Gastroesophageal sphincter (tissue), 4 donors: ENCODE data around the gene SRSF10. TPM values are rescaled to one million over a fixed set of nuclear protein-coding genes. Genes with fewer than 3 reads are reported as not detected.
A peak's percentile ranks its signal among the peaks of the same experiment; 100 is the strongest.
"Not testable (repeated sequence)": the region's sequence is repeated elsewhere in the genome, so short reads cannot be mapped to it uniquely, and the experiment has no call there.

Source experiments
- ATAC-seq: fragments of 150-250 bp; one replicate; pipeline ENCODE4 v1.9.1; 2016; ENCODE audit warnings: mild to moderate bottlenecking, moderate library complexity
- H3K27ac ChIP-seq, 4 donors: fragments of 200-600 bp; sonication (generic) in 3 of 4; 1 replicate in 3 of 4; 2 replicates in 1 of 4; pipeline ENCODE4 v1.5.1; 2016 to 2019
- H3K27me3 ChIP-seq: fragments of 200-600 bp; sonication (generic); one replicate; pipeline ENCODE4 v1.5.1; 2019
- H3K36me3 ChIP-seq, 2 donors: fragments of 200-600 bp; sonication (generic); one replicate each; pipeline ENCODE4 v1.5.1; 2019; ENCODE audit warnings: control low read depth in 1 of 2
- H3K4me1 ChIP-seq, 3 donors: fragments of 200-600 bp; sonication (generic); 1 replicate in 2 of 3; 2 replicates in 1 of 3; pipeline ENCODE4 v1.5.1; 2016 to 2019; ENCODE audit warnings: control low read depth in 2 of 3
- H3K4me3 ChIP-seq, 2 donors: fragments of 200-600 bp; sonication (generic); one replicate each; pipeline ENCODE4 v1.5.1; 2019; ENCODE audit warnings: mild to moderate bottlenecking in 1 of 2, moderate library complexity in 1 of 2
- H3K9me3 ChIP-seq, 3 donors: fragments of 200-600 bp; sonication (generic); one replicate each; pipeline ENCODE4 v1.5.1; 2017 to 2019; ENCODE audit warnings: control low read depth in 2 of 3
- EP300 ChIP-seq: sonication (generic); formaldehyde crosslinking; IDR thresholded peaks from one replicate; pipeline ENCODE4 v1.6.1; 2017; ENCODE audit warnings: antibody characterized with exemption, mild to moderate bottlenecking
- POLR2A ChIP-seq, 2 donors: fragments of 450-650 bp; IDR thresholded peaks; one replicate each; pipeline ENCODE4 v1.6.1; 2017; ENCODE audit warnings: antibody characterized with exemption in 2 of 2, mild to moderate bottlenecking in 2 of 2, moderate library complexity in 1 of 2
- POLR2AphosphoS5 ChIP-seq: sonication (generic); formaldehyde crosslinking; IDR thresholded peaks from one replicate; pipeline ENCODE4 v1.6.1; 2017; ENCODE audit warnings: antibody characterized with exemption
- WGBS, 2 donors: methylation state at CpG; one replicate each; pipeline ENCODE4 v1.1.5; 2018; ENCODE audit warnings: low coverage in 1 of 2; 5-methylcytosine and 5-hydroxymethylcytosine counted together
- total RNA-seq, 4 donors: library from RNA; depleted of rRNA; stranded (reverse); fragments of >200 nt; gene quantifications; one replicate each; pipeline ENCODE4 v1.1.0, GENCODE V29; 2016
- TF ChIP-seq, protein P1 (sequence below), 4 experiments: fragments of 200-600 bp in 2 of 4; fragments of 450-650 bp in 2 of 4; sonication (generic) in 1 of 4; IDR thresholded peaks; one replicate each; pipeline ENCODE4 v1.5.1; 2017 to 2019; ENCODE audit warnings: antibody characterized with exemption in 4 of 4, mild to moderate bottlenecking in 2 of 4, moderate library complexity in 2 of 4

Gene SRSF10
- total RNA-seq, 4 donors from 2014 or later = 51.5 to 117 (median 76.2) TPM

DNA sequence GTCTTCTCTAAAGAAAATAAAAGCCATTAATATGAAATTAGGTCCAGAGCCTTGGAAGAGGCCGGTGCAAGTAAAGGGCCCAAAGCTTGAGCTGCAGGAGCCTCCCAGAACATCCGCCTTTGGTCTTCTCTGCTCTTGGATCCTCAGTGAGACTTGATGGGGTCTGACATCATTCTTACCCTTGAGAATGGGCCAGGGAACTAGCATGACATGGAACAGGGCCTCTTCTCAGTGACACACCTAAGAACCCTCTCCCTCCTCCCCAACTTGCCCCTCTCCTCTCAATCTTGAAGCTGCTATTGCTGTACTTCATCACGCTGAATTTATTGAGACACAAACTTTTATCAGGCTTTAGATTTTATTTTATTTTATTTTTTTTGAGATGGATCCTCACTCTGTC is 40.3 kb upstream of the SRSF10 start:
- Histone ChIP-seq H3K9me3 (no peaks in the 10 kb centered on the region), H3K27me3 (no peaks in the 10 kb centered on the region), H3K36me3 (no peaks in the 10 kb centered on the region), H3K4me3 (no peak overlapping the region), H3K27ac (peak overlapping the region; percentile 41 to 95 (median 88)), H3K4me1 (peaks cover 5 to 75% (median 33%) of the 10 kb centered on the region in 3 donors)
- 60 to 83% methylated on average over 1 to 3 of the region's 3 CpGs for WGBS, 2 donors
- ATAC-seq = no peak
- TF ChIP-seq POLR2A (IDR thresholded peaks at IDR 0.05) (no peak), POLR2AphosphoS5 (no peak), EP300 (no peak)
- TF ChIP-seq, protein P1, sequence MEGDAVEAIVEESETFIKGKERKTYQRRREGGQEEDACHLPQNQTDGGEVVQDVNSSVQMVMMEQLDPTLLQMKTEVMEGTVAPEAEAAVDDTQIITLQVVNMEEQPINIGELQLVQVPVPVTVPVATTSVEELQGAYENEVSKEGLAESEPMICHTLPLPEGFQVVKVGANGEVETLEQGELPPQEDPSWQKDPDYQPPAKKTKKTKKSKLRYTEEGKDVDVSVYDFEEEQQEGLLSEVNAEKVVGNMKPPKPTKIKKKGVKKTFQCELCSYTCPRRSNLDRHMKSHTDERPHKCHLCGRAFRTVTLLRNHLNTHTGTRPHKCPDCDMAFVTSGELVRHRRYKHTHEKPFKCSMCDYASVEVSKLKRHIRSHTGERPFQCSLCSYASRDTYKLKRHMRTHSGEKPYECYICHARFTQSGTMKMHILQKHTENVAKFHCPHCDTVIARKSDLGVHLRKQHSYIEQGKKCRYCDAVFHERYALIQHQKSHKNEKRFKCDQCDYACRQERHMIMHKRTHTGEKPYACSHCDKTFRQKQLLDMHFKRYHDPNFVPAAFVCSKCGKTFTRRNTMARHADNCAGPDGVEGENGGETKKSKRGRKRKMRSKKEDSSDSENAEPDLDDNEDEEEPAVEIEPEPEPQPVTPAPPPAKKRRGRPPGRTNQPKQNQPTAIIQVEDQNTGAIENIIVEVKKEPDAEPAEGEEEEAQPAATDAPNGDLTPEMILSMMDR (IDR thresholded peaks at IDR 0.05) = no peak

DNA sequence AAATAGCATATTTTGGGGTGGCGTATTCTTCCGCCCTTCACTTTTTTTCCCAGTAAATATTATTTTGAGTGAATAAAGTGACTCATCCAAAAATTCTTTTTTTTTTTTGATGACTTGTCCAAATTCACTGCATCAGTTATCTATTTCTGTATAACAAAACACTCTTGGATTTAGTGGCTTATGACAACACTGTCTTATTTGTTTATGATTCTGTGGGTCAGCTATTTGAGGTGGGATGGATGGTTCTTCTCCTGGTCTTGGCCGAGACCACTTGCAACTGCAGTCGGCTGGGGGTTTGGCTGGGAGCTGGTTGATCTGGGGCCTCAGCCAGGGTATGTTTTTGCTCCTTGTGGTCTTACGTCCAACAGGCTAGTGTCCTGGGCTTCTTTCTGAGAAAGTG is 39.9 kb upstream of the SRSF10 start:
- TF ChIP-seq POLR2A (IDR thresholded peaks at IDR 0.05) (no peak), EP300 (no peak), POLR2AphosphoS5 (no peak)
- TF ChIP-seq, protein P1 (IDR thresholded peaks at IDR 0.05) = no peak
- 35% methylated on average over 4 to 5 of the region's 5 CpGs for WGBS, 2 donors
- peak; percentile 37 for ATAC-seq
- no peaks in the 10 kb centered on the region for H3K9me3 ChIP-seq
- H3K36me3 ChIP-seq = no peaks in the 10 kb centered on the region
- H3K4me1 ChIP-seq = peaks cover 5 to 79% (median 33%) of the 10 kb centered on the region in 3 donors
- no peaks in the 10 kb centered on the region for H3K27me3 ChIP-seq
- H3K27ac ChIP-seq = peak overlapping the region; percentile 85 to 95 (median 93)
- no peak overlapping the region for H3K4me3 ChIP-seq

DNA sequence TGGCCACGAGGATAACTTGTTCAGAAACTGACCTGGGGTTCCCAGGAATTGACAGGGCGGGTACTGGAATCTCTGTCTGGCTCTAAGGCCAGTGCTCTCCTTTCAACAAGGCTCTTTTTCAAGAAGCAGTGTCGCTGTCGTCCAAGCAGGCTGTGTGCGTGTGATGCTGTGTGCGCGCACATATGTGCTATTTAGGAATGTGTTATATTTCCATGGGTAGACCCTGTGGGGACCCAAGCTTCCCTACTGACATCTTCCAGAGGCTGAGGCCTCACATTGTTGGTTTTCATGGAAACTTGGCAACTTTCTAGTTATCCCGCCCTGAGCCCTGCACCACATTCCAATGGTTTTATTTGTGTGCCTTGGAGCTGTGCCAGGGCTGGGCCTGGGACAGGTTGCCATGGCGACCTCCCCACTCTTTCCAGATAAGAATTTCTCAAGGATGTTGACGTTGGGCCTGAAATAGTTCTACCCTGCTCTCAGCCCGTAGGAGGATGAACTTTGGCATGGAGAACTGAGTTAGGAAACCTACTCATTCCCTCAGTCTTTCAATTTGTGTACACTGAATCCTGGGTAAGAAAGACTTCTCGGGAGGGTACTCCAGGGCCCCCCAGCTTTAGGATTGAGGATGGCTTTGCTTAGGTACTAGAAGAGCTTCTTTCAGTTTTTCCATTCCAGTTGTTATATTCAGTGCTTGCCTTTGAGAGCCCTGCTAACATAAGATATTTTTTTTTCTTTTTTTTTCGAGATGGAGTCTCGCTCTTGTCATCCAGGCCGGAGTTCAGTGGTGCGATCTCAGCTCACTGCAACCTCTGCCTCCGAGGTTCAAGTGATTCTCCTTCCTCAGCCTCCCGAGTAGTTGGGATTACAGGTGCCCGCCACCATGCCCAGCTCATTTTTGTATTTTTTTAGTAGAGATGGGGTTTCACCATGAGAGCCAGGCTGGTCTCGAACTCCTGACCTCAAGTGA is 38.8 kb upstream of the SRSF10 start:
- H3K4me3 ChIP-seq = peak overlapping the region in 1 of 2 donors; percentile 20
- 16 to 19% methylated on average over 10 to 17 of the region's 20 CpGs for WGBS, 2 donors
- TF ChIP-seq EP300 (no peak), POLR2AphosphoS5 (peak; percentile 93), POLR2A (IDR thresholded peaks at IDR 0.05) (no peak)
- TF ChIP-seq, protein P1 (IDR thresholded peaks at IDR 0.05) = peak in 2 of 4 experiments; percentile 8 to 19

DNA sequence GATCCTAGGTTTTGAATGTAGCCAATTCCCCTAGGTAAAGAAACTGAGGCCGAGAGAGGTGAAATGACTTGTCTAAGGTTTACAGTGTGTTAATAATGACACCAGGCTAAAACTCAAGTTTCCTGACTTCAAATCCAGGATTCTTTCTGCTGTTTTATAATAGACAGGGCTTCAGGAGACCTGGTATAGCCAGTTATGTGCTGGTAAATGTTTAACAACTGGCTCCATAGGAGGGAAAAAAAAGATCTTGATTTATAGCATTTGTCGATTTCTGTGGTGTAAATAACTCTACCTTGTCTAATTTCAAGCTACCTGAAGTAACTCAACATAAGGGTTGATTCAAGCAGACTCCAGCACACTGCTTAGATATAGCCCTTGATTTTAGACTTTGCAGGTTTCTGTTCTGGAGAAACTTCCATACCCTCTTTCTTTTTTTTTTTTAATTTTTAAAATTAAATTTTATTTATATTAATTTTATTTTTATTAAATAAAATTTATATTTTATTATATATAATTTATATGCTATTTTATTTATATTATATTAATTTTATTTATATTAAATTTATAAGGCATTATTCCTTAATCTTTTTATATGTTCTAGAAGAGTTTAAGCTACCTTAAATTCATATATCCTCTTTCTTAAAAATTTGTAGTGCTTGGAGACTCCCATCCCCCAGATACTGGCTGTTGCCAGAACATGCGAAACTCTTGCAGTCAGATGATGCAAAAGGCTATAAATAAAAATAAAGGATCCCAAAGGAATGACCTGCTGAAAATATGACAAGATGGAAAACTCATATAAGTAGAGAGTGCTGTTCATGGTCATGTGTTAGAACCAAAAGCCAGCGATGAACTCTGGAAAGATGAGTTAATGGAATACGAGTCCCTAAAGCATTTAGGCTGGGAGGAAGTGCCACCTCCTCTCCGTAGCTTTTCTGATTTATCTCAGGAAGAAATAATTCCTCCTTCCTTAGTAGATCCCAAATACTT is 35.4 kb upstream of the SRSF10 start:
- Histone ChIP-seq H3K4me3 (no peak overlapping the region), H3K4me1 (peaks cover 5 to 52% (median 23%) of the 10 kb centered on the region in 3 donors), H3K27me3 (no peaks in the 10 kb centered on the region), H3K9me3 (no peaks in the 10 kb centered on the region), H3K36me3 (no peaks in the 10 kb centered on the region), H3K27ac (peak overlapping the region; percentile 80 to 92 (median 84))
- TF ChIP-seq EP300 (no peak), POLR2AphosphoS5 (peak; percentile 63)
- TF ChIP-seq, protein P1 (IDR thresholded peaks at IDR 0.05) = no peak
- WGBS, 2 donors = 16 to 33% methylated on average over 6 of the region's 6 CpGs
- peak; percentile 41 for ATAC-seq

More for the DNA sequence above, 38.8 kb upstream of the SRSF10 start:
- Histone ChIP-seq H3K27ac (peak overlapping the region; percentile 85 to 95 (median 93)), H3K9me3 (no peaks in the 10 kb centered on the region), H3K36me3 (no peaks in the 10 kb centered on the region), H3K27me3 (no peaks in the 10 kb centered on the region), H3K4me1 (peaks cover 5 to 80% (median 33%) of the 10 kb centered on the region in 3 donors)
- peak; percentile 92 for ATAC-seq

DNA sequence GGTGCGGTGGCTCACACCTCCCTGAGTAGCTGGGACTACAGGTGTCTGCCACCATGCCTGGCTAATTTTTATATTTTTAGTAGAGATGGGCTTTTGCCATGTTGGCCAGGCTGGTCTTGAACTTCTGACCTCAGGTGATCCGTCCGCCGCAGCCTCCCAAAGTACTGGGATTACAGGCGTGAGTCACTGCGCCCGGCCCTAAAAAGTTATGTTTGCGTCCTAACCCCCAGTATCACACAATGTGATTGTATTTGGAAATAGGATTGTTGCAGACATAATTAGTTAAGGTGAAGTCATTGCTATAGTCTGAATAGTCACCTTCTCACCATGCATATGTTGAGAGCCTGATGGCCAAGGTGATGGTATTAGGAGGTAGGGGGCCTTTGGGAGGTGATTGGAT is 32.8 kb upstream of the SRSF10 start:
- H3K9me3 ChIP-seq, ATAC-seq, H3K4me3 ChIP-seq, H3K27ac ChIP-seq, H3K27me3 ChIP-seq, H3K36me3 ChIP-seq: not testable (repeated sequence)
- WGBS, 2 donors = 81 to 84% methylated on average over 5 to 8 of the region's 8 CpGs
- peaks cover 3 to 28% (median 9%) of the 10 kb centered on the region in 3 donors for H3K4me1 ChIP-seq
